GM18951 (cell line): ENCODE measurements around the gene SPINK7.

Experiments
- POLR2A ChIP-seq: IDR thresholded peaks from 4 replicates; pipeline ENCODE4 v1.6.1; 2011; ENCODE audit warnings: mild to moderate bottlenecking; ENCODE audit not compliant: insufficient read length, insufficient read depth; ENCODE audit errors: extremely low read depth
- in situ Hi-C: fragments of 300-500 bp; cut with MboI; formaldehyde crosslinking; loops from one replicate; pipeline ENCODE4 v1.12.0; 2022; ENCODE audit warnings: low sequenced_read_pairs, mixed read lengths, inconsistent platforms; ENCODE audit not compliant: unreplicated experiment

SPINK7 gene

DNA sequence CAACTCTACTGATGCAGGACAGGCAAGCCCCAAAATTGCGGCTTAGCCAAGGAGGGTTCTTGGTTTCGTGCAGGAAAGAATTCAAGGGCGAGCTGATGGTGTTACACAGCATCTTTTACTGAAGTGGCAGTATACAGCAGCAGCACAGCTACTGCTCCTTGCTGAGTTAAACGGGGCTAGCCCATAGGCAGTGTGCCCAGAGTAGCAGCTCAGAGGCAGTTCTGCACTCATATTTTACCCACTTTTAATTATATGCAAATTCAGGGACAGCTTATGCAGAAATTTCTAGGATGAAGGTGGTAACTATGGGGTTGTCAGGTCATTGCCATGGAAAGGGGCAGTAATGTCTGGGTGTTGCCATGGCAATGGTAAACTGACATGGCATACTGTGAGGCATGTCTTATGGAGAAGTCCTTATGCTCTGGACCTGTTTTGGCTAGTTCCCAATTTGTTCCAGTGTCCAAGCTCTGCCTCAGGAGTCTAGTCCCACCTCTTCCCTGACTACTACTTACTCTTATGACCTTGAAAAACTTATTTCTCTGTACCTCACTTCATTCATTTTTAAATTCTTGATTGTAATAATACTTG, 21.1 kb downstream of the SPINK7 start:
- in situ Hi-C loops, result no loop called here

DNA sequence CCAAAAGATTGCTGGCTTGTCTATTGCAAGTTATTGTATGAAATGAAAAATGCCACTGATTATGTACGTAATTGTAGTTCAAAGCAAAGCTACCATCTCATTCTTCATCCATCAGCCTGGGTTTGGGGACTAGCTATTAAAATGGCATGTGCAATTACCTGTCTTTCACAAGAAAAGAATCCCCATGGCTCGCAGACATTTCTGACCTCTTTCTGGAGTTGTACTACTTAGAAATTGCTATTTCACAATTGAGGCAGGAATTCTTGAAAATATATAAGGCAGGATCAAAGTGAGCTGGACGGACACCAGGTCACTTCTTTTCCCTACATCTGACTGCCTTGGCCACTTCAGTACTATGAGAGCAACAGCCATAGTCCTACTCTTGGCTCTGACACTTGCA, 23.0 kb downstream of the SPINK7 start, which contains the start of gene SPINK9:
Gene SPINK9 (plus strand): TSS at position 301 of the 400 bp plus-strand sequence. CDS start 55 bp downstream, at position 356.
- TF ChIP-seq POLR2A, result no peak
- in situ Hi-C loops, result no loop called here

More for the DNA sequence above, 21.1 kb downstream of the SPINK7 start:
- no peak for TF ChIP-seq POLR2A

GRCh38 chr5:148336704-148337435, 24.6 kb downstream of the SPINK7 start:
- no peak for TF ChIP-seq POLR2A
- in situ Hi-C loops, result no loop called here

GRCh38 chr5:148342371-148343045, 30.3 kb downstream of the SPINK7 start:
- in situ Hi-C loops, result no loop called here

GRCh38 chr5:148343046-148343407, 30.8 kb downstream of the SPINK7 start:
- in situ Hi-C loops, result no loop called here
- no peak for TF ChIP-seq POLR2A

More at GRCh38 chr5:148342371-148343045, 30.3 kb downstream of the SPINK7 start:
- TF ChIP-seq POLR2A, result no peak

DNA sequence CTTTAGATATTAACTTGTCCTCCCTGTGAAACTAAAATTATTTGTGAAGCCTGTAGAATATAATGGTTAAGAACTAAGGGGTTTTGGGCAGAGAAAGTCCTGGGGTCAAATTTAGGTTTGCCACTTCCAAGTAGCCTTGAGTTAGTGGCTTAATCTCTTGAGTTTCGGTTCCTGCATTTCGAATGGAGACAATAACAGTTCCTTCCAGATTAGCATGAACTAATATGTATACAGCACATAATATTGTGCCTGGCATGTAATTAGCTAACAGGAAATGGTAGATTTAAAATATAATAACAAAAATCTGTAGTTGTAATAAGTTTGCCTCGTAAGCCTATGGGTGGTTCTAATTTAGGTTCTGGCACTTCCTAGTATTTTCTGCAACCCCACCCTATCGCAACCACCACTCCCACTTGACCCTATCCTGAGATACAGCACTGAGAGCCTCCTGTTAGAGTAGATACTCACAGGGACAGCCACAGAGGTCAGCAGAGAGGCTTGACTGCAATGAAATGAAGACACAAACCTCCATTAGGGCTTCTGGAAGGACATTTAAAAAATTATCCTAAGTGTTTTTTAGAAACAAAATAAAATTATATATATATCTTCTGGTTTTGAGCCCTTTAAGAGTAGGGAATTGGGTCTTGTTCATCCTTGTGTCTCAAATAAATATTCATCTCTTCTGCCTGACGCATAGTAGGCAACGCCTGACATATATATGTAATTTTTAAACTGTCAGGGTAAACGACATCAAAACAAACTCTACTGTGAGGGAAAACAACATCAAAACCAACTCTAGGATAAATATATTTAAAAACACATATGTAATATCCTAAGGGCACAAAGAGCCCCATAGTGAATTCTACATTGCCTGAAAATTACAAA, 31.6 kb downstream of the SPINK7 start:
- in situ Hi-C loops, result no loop called here
- TF ChIP-seq POLR2A, result no peak

- in situ Hi-C loops, result no loop called here
These were observed 35.5 kb downstream of the SPINK7 start for GRCh38 chr5:148347706-148348105.

GRCh38 chr5:148352696-148353095, 40.5 kb downstream of the SPINK7 start:
- TF ChIP-seq POLR2A, result no peak
- in situ Hi-C loops, result no loop called here

More at GRCh38 chr5:148347706-148348105, 35.5 kb downstream of the SPINK7 start:
- no peak for TF ChIP-seq POLR2A

GRCh38 chr5:148353634-148354033, 41.4 kb downstream of the SPINK7 start:
- no peak for TF ChIP-seq POLR2A
- in situ Hi-C loops, result no loop called here

- no peak for TF ChIP-seq POLR2A
- in situ Hi-C loops, result no loop called here
These were observed 52.1 kb downstream of the SPINK7 start for GRCh38 chr5:148364343-148364742.
